ENCODE measurements around the gene MYO18B.

MYO18B gene

DNA sequence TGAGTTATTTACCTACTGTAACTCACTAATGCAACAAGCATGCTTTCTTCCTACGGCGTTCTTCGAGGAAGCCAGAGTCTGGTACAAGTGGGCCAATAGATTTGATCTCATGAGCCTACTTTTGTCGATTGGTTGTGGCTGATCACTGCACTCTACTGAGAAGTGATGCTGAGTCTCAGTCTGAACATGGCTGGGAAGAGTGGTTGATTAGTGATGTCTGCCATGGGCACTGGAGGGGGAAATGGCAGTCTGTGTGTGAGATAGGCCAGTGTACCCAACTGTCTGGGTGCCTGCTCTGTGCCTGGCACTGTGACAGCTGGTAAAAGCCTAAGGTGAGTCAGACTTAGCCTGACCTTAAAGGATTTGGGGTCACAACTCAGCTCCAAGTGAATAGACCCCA lies 28.3 kb downstream of the MYO18B start:
- no peak for DNase-seq (ENCODE audit: extremely low read depth in 1 of 2, low read depth in 1 of 2)

GRCh38 chr22:25772288-25772687 lies 30.3 kb downstream of the MYO18B start:
- DNase-seq (ENCODE audit: extremely low read depth in 1 of 2, low read depth in 1 of 2) = no peak

DNA sequence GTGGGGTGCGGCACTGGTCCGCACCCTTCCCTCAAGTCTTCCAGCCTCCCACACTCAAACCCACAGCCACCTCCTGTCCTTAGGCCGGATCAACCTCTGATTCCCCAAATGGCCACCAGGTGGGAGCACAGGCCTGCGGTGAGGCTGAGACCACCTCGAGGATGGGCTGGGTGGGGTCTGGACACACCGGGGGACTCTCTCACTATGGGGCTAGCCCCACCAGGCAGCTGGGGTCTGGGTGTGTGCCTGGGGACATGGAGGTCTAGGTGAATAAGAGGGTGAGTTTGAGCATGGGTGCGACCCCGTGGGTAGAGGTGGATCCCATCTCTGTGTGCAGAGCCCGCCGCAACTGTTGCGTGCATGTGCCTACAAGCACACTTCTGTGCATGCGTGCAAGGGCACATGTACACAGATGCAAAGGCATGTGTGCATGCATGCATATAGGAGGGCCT lies 32.6 kb downstream of the MYO18B start:
- DNase-seq (ENCODE audit: extremely low read depth in 1 of 2, low read depth in 1 of 2) = no peak

DNA sequence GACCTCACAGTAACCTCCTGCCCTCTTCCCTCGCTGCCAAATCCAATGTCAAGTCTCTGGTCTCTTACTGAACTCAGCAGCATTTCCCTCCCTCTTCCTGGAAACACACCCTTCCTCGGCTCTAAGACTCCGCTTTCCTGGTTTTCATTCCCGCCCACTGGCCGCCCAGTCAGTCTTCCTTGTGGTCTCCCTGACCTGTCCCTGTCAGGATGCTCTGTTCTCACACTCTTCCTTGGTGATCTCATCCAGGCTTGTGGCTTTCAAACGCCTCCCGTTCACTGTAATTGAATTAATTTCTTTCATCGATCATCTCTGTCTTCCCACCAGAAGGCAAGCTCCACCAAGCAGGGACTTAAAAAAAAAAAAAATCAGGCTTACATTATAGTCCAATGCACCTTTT lies 33.5 kb downstream of the MYO18B start:
- DNase-seq (ENCODE audit: extremely low read depth in 1 of 2, low read depth in 1 of 2) = no peak

GRCh38 chr22:25777411-25777810 lies 35.4 kb downstream of the MYO18B start:
- DNase-seq (ENCODE audit: extremely low read depth in 1 of 2, low read depth in 1 of 2) = no peak

- no peak for DNase-seq (ENCODE audit: extremely low read depth in 1 of 2, low read depth in 1 of 2)
These were observed 35.9 kb downstream of the MYO18B start for GRCh38 chr22:25777870-25778269.

GRCh38 chr22:25779426-25779825 lies 37.4 kb downstream of the MYO18B start:
- no peak for DNase-seq (ENCODE audit: extremely low read depth in 1 of 2, low read depth in 1 of 2)

- DNase-seq (ENCODE audit: extremely low read depth in 1 of 2, low read depth in 1 of 2) = no peak
These were observed 37.9 kb downstream of the MYO18B start for GRCh38 chr22:25779890-25780289.

- no peak for DNase-seq (ENCODE audit: extremely low read depth in 1 of 2, low read depth in 1 of 2)
These were observed 38.7 kb downstream of the MYO18B start for GRCh38 chr22:25780673-25781072.

DNA sequence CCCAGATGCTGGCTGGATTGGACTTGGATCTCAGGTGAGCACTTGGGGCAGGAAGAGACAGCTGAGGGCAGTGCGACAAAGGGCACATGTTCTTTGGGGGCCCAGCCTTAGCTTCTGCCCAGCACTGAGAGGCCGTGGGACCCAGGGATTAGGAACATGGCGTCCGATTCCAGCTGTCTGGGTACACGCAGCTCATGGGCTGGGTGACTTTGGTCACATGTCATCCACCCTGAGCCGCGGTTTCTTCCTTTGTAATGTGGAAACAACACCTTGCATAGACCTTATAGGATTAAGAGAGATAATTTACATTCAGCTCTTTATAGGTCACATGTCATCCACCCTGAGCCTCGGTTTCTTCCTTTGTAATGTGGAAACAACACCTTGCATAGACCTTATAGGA lies 39.8 kb downstream of the MYO18B start:
- DNase-seq (ENCODE audit: extremely low read depth in 1 of 2, low read depth in 1 of 2) = no peak

DNA sequence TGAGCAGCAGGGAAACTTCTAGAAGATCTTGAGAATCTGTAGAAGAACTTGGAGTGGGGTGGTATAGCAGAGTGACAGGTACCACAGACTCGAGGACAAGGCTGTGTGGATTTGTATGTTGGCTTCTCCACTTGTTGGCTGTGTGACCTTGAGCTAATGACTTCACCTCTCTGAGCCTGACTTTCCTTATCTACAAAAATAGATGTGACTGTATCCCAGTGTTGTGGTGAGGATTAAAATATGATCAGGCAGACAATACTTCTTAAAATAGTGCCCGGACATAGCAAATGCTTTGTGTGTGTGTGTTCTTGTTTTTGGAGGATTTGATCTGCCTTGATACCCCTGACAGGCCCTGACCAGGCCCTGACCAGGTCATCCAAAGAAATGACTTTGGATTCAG lies 40.8 kb downstream of the MYO18B start:
- DNase-seq (ENCODE audit: extremely low read depth in 1 of 2, low read depth in 1 of 2) = no peak

DNA sequence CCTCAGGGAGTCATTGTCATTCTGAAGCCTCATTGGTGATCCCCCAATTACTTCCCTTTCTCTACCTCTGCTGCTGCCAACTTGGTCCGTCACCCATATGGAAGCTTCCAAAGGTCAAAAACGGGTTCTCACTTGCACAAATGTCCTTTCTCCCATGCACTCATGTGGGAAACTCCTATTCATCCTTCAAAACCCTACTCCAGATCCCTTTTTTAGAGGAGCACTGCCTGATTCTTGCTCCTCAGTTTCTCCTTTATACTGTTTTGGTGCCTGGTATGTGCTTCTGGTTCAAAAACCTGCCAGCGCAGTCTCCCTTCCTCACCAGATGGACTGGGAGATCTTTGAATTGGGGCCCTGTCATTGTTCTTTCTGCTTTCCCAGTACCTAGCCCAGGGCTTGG lies 41.9 kb downstream of the MYO18B start:
- DNase-seq (ENCODE audit: extremely low read depth in 1 of 2, low read depth in 1 of 2) = no peak

DNA sequence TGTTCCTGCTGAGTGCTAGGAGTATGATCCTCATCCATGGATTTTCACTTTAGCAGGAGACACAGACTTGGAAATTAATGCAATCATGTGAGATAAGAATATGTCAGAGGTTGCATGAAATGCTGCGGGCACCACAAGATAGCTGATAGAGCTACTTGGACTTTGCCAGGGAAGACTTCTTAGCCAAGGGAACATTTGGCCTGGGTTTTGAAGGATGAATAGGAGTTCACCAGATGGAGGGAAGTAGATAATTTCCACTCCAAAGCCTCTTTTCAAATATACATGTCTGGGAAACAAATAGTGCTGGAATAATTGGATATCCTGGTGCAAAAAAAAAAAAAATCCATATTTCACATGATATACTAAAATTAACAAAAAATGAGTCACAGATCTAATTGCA lies 44.2 kb downstream of the MYO18B start:
- no peak for DNase-seq (ENCODE audit: extremely low read depth in 1 of 2, low read depth in 1 of 2)

DNA sequence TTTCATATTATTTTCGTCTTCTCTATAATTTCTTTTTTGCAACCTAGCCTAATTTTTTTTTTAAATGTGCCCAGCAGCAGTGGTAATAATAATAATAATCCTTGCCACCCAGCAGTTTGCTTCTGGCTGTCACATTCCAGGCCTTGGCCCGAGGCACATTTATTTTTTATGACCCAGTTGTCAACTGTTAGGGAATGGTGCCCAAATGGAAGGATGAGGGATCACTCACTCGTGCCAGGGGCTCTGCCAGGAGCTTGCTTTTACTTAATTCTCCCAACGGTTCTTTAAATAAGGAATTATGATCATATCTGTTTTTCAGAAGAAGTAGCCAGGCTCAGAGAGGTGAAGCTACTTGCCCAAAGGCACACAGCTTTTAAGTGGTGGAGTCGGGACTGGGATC lies 49.6 kb downstream of the MYO18B start:
- DNase-seq (ENCODE audit: extremely low read depth in 1 of 2, low read depth in 1 of 2) = no peak

DNA sequence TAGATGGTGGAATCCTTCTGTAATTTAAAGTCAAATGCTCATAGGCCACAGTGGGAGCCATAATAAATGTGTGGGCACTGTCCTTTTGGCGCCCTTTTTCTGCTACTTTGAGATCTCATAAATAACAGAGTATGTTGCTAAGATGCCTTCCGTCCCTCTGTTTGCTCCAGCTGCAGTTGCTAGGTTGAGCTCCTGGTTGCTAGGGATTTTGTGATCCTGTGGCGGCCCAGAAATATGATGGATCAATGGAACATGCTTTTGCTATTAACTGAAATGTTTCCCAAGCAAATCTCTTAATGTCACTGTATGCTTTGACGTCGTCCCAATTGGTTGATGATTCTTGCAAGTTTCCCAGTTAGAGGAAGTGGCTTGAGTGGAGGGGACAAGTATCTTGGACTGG lies 53.5 kb downstream of the MYO18B start:
- DNase-seq (ENCODE audit: extremely low read depth in 1 of 2, low read depth in 1 of 2) = no peak

DNA sequence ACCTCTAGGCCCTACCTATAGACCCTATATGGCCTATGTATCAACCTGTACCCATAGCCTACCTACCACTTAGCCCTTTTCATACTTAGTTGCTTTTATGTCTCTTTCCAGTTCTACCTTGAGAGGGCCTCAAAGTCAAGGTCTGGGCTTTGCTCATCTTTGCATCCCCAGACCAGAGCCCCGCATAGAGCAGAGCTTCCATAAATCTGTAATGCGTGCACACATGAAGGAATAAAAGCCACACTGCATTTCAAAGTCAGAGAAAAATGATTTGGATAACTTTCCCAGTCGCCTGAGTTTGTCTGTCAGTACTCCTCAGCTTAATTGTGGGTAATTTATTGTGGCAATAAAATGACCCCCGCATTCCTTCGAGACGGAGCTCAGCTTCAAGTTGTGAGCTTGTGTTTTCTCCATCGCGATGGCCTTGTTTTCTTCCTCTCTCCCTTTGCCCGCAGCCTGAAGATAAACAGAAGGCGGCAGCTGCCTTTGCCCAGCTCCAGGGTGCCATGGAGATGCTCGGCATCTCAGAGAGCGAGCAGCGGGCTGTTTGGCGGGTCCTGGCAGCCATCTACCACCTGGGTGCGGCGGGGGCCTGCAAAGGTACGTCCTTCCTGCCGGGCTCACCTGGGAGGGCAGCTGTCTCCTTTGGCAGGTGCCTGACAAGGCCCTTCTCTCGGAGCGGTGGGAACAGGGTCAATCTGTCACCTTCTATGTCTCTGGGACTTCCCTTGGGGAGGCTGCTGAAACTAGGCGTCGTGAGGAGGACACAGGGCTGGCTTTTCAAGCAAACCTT lies 55.7 kb downstream of the MYO18B start:
- DNase-seq (ENCODE audit: extremely low read depth in 1 of 2, low read depth in 1 of 2) = no peak

DNA sequence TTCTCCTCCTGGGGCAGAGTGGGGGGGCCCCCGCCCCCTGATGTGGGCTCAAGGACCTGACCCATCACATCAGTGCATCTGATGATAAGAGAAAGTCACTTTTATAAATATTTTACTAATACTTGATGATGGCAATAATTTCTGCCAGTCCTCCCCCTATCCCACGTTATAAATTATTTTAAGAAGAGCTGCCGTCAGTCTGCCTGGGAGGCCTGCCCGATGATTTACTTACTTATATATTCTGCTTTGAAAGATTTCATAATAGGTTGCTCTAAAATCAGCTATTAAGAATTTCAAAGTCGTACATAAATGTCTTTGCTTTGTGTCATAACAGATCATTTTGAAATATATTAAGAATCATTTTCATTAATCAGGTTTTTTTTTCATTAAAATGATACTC lies 58.8 kb downstream of the MYO18B start:
- no peak for DNase-seq (ENCODE audit: extremely low read depth in 1 of 2, low read depth in 1 of 2)

GRCh38 chr22:25802018-25802417 lies 60.0 kb downstream of the MYO18B start:
- DNase-seq (ENCODE audit: extremely low read depth in 1 of 2, low read depth in 1 of 2) = no peak

DNA sequence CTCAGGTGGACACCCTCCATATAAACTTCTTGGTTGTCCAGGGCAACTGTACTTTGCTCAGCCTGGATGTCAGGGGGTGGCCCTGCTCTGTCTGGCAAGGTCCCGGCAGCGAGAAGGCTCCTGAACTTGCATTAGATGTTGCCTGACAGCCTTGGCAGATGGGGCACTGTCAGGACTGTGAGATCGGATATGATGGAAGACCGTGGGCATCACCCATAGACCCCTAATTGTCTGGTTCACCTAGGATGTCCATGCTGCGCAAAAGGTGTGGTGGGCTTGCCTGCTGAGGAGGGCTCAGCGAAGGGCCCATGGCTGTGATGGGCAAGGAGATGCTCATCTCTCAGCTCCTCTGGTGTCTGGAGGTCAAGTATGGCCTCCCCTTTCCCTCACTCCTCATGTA lies 62.7 kb downstream of the MYO18B start:
- DNase-seq (ENCODE audit: extremely low read depth in 1 of 2, low read depth in 1 of 2) = no peak

GRCh38 chr22:25806579-25806978 lies 64.6 kb downstream of the MYO18B start:
- no peak for DNase-seq (ENCODE audit: extremely low read depth in 1 of 2, low read depth in 1 of 2)

- DNase-seq (ENCODE audit: extremely low read depth in 1 of 2, low read depth in 1 of 2) = no peak
These were observed 72.7 kb downstream of the MYO18B start for GRCh38 chr22:25814685-25815084.

DNA sequence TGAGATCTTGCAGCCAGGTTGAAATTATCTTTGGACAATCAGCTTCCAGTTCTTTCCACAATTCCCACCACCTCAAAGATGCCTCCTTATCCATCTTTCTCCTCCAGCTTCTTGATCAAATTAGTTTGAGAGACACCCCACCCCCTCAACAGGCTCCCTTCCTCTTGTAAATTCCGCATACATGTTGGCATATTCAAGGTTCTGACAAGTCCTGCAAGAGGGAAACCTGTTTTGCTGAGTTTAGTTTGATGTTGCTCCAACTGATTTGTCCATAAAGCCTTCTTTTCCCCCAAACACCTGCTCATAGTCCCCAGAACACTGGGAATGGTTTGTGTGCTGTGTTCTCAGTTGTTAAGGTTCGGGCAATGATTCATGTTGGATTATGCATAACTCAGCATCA lies 73.6 kb downstream of the MYO18B start:
- DNase-seq (ENCODE audit: extremely low read depth in 1 of 2, low read depth in 1 of 2) = no peak

- no peak for DNase-seq (ENCODE audit: extremely low read depth in 1 of 2, low read depth in 1 of 2)
These were observed 74.6 kb downstream of the MYO18B start for GRCh38 chr22:25816522-25817059.

Measured in stimulated activated CD8-positive, alpha-beta memory T cell treated with anti-CD3 and anti-CD28 coated beads, Interleukin-7, amount 100 ng/mL, for 48 hours (primary cell).